IMR-90 (cell line): Measurements from ENCODE around the gene PTPN11. TPM values are rescaled to one million over a fixed set of nuclear protein-coding genes. Genes with fewer than 3 reads are reported as not detected.

Experiments
- ATAC-seq: fragments of 200-7000 bp; cut with Tn5 transposase; 2 replicates; pipeline ENCODE4 v1.9.1; 2020; ENCODE audit warnings: low read depth, mild to moderate bottlenecking, moderate library complexity
- BruUV-seq: library from RNA; stranded (reverse); fragments of 400-500 nt; replicated peaks from 2 replicates; lab custom pipeline; 2021; lab: Mats Ljungman, UMichigan
- CTCF ChIA-PET: fragments of 300-600 bp; formaldehyde crosslinking; extraction: SDS; loops from one replicate; lab custom pipeline; 2021; ENCODE audit warnings: antibody characterized with exemption; lab: Yijun Ruan, JAX
- POLR2A ChIA-PET: fragments of 300-600 bp; sonication (Branson Sonifier 250); formaldehyde crosslinking; loops from one replicate; lab custom pipeline; 2022; ENCODE audit warnings: antibody characterized with exemption; ENCODE audit not compliant: unreplicated experiment; lab: Charles Lee
- DNase-seq: peaks from one replicate; pipeline ENCODE4 v3.0.0; 2013
- H2AFZ ChIP-seq: replicated peaks from 2 replicates; pipeline ENCODE3; 2013; ENCODE audit warnings: low read length, mild to moderate bottlenecking; ENCODE audit not compliant: poor library complexity
- H2AK5ac ChIP-seq: 2 replicates; pipeline ENCODE4 v1.6.1; 2013; ENCODE audit warnings: low read depth, low read length, inconsistent platforms
- H2AK9ac ChIP-seq: replicated peaks from 2 replicates; pipeline ENCODE3; 2013; ENCODE audit warnings: mild to moderate bottlenecking, low read depth, low read length, moderate library complexity; ENCODE audit not compliant: poor library complexity
- H2BK120ac ChIP-seq: 2 replicates; pipeline ENCODE4 v1.6.1; 2013; ENCODE audit warnings: low read depth, low read length, inconsistent platforms
- H2BK15ac ChIP-seq: 3 replicates; pipeline ENCODE4 v1.6.1; 2013; ENCODE audit warnings: low read depth, low read length, inconsistent platforms
- H2BK20ac ChIP-seq: 2 replicates; pipeline ENCODE4 v1.6.1; 2013; ENCODE audit warnings: low read depth, mild to moderate bottlenecking, inconsistent platforms, low read length, moderate library complexity
- H2BK5ac ChIP-seq: 2 replicates; pipeline ENCODE4 v1.6.1; 2013; ENCODE audit warnings: mild to moderate bottlenecking, low read depth, low read length, inconsistent platforms; ENCODE audit not compliant: poor library complexity, severe bottlenecking
- H3K14ac ChIP-seq: replicated peaks from 2 replicates; pipeline ENCODE4 v1.6.1; 2013; ENCODE audit warnings: low read depth, low read length, inconsistent platforms
- H3K18ac ChIP-seq: 2 replicates; pipeline ENCODE4 v1.6.1; 2013; ENCODE audit warnings: low read depth, low read length, control low read depth
- H3K23ac ChIP-seq: 2 replicates; pipeline ENCODE4 v1.6.1; 2013; ENCODE audit warnings: low read depth, low read length, inconsistent platforms
- H3K27ac ChIP-seq: 2 replicates; pipeline ENCODE4 v1.5.1; 2013; ENCODE audit warnings: mild to moderate bottlenecking, control low read depth, low read length; ENCODE audit not compliant: insufficient read depth
- H3K27me3 ChIP-seq: 2 replicates; pipeline ENCODE4 v1.6.1; 2013; ENCODE audit warnings: low read length; ENCODE audit not compliant: control insufficient read depth, insufficient read depth
- H3K36me3 ChIP-seq: 2 replicates; pipeline ENCODE4 v1.6.1; 2013; ENCODE audit warnings: low read length, mixed read lengths; ENCODE audit not compliant: control insufficient read depth, insufficient read depth
- H3K4ac ChIP-seq: 2 replicates; pipeline ENCODE4 v1.6.1; 2013; ENCODE audit warnings: low read depth, low read length, inconsistent platforms
- H3K4me1 ChIP-seq: 2 replicates; pipeline ENCODE4 v1.6.1; 2013; ENCODE audit warnings: low read length, mixed read lengths; ENCODE audit not compliant: control insufficient read depth, insufficient read depth
- H3K4me2 ChIP-seq: 2 replicates; pipeline ENCODE4 v1.6.1; 2013; ENCODE audit warnings: low read depth, mild to moderate bottlenecking, control low read depth, low read length, moderate library complexity
- H3K4me3 ChIP-seq: 2 replicates; pipeline ENCODE4 v1.5.1; 2013; ENCODE audit warnings: low read depth, mild to moderate bottlenecking, control low read depth, low read length, moderate library complexity; ENCODE audit not compliant: insufficient read depth
- H3K56ac ChIP-seq: 2 replicates; pipeline ENCODE4 v1.6.1; 2013; ENCODE audit warnings: low read length, inconsistent platforms; ENCODE audit not compliant: insufficient read depth; ENCODE audit errors: extremely low read depth
- H3K79me1 ChIP-seq, 2 experiments: 2 replicates each; pipeline ENCODE4 v1.6.1; 2013; ENCODE audit warnings: low read length in 2 of 2, inconsistent platforms in 1 of 2, low read depth in 1 of 2
- H3K9ac ChIP-seq: 2 replicates; pipeline ENCODE4 v1.6.1; 2013; ENCODE audit warnings: low read depth, low read length, control low read depth
- H3K9me1 ChIP-seq: 2 replicates; pipeline ENCODE4 v1.6.1; 2013; ENCODE audit warnings: low read length, inconsistent platforms; ENCODE audit not compliant: insufficient read depth
- H3K9me3 ChIP-seq: 2 replicates; pipeline ENCODE4 v1.6.1; 2013; ENCODE audit warnings: low read length; ENCODE audit not compliant: control insufficient read depth, insufficient read depth
- H4K20me1 ChIP-seq: 2 replicates; pipeline ENCODE4 v1.6.1; 2013; ENCODE audit warnings: low read length, inconsistent platforms; ENCODE audit not compliant: insufficient read depth
- H4K5ac ChIP-seq: 2 replicates; pipeline ENCODE4 v1.6.1; 2013; ENCODE audit warnings: mild to moderate bottlenecking, low read depth, low read length, control low read depth
- H4K8ac ChIP-seq, 2 experiments: 2 replicates each; pipeline ENCODE4 v1.6.1; 2013; ENCODE audit warnings: low read depth in 2 of 2, low read length in 2 of 2, control low read depth in 1 of 2, inconsistent platforms in 1 of 2
- H4K91ac ChIP-seq: 2 replicates; pipeline ENCODE4 v1.6.1; 2013; ENCODE audit warnings: low read depth, low read length, inconsistent platforms; ENCODE audit not compliant: insufficient read depth
- BHLHE40 ChIP-seq: fragments of 150-350 bp; IDR thresholded peaks from 2 replicates; pipeline ENCODE4 v1.6.1; 2016; ENCODE audit warnings: mild to moderate bottlenecking, low read depth, low read length
- CEBPB ChIP-seq: IDR thresholded peaks from 2 replicates; pipeline ENCODE4 v1.6.1; 2012; ENCODE audit warnings: low read depth, low read length, improper control_type of control experiment
- CHD1 ChIP-seq: IDR thresholded peaks from 2 replicates; pipeline ENCODE4 v1.6.1; 2012; ENCODE audit warnings: low read depth, low read length, improper control_type of control experiment
- CTCF ChIP-seq: conservative IDR thresholded peaks from 2 replicates; pipeline ENCODE4 v1.5.1; 2012; ENCODE audit warnings: mild to moderate bottlenecking, low read depth, low read length, improper control_type of control experiment
- ELK1 ChIP-seq: fragments of 150-350 bp; IDR thresholded peaks from 2 replicates; pipeline ENCODE4 v1.6.1; 2016; ENCODE audit warnings: low read depth, mild to moderate bottlenecking, low read length, moderate library complexity, borderline replicate concordance
- FOS ChIP-seq: fragments of 150-350 bp; IDR thresholded peaks from 2 replicates; pipeline ENCODE4 v1.6.1; 2016; ENCODE audit warnings: low read depth, low read length
- MAFK ChIP-seq: IDR thresholded peaks from 2 replicates; pipeline ENCODE4 v1.6.1; 2012; ENCODE audit warnings: low read depth, low read length, improper control_type of control experiment
- MAZ ChIP-seq: IDR thresholded peaks from 2 replicates; pipeline ENCODE4 v1.6.1; 2012; ENCODE audit warnings: low read depth, mild to moderate bottlenecking, low read length, improper control_type of control experiment, moderate library complexity, borderline replicate concordance
- MXI1 ChIP-seq: IDR thresholded peaks from 2 replicates; pipeline ENCODE4 v1.6.1; 2012; ENCODE audit warnings: low read depth, mild to moderate bottlenecking, low read length, moderate library complexity, borderline replicate concordance
- NFE2L2 ChIP-seq: fragments of 150-350 bp; IDR thresholded peaks from 2 replicates; pipeline ENCODE4 v1.6.1; 2016; ENCODE audit warnings: low read depth, mild to moderate bottlenecking, low read length
- POLR2A ChIP-seq: IDR thresholded peaks from 2 replicates; pipeline ENCODE4 v1.6.1; 2012; ENCODE audit warnings: mild to moderate bottlenecking, low read depth, low read length
- RAD21 ChIP-seq: IDR thresholded peaks from 2 replicates; pipeline ENCODE4 v1.6.1; 2012; ENCODE audit warnings: low read length, improper control_type of control experiment
- RCOR1 ChIP-seq: IDR thresholded peaks from 2 replicates; pipeline ENCODE4 v1.6.1; 2012; ENCODE audit warnings: mild to moderate bottlenecking, low read length, improper control_type of control experiment; ENCODE audit not compliant: insufficient replicate concordance
- RFX5 ChIP-seq: IDR thresholded peaks from 2 replicates; pipeline ENCODE4 v1.8.0; 2012; ENCODE audit warnings: low read depth, mild to moderate bottlenecking, low read length, moderate library complexity
- SMC3 ChIP-seq: fragments of 150-350 bp; IDR thresholded peaks from 2 replicates; pipeline ENCODE4 v1.6.1; 2016; ENCODE audit warnings: low read depth, mild to moderate bottlenecking, antibody characterized with exemption, low read length, moderate library complexity
- USF2 ChIP-seq: fragments of 150-350 bp; IDR thresholded peaks from 2 replicates; pipeline ENCODE4 v1.6.1; 2017; ENCODE audit warnings: mild to moderate bottlenecking, antibody characterized with exemption, low read length, low read depth
- WGBS, 2 experiments: methylation state at CpG; one replicate each; pipeline versions ENCODE4 v1.1.5 to v1.1.7; 2013; ENCODE audit warnings: missing lambda C conversion rate in 2 of 2; ENCODE audit not compliant: insufficient read length in 1 of 2; ENCODE audit errors: extremely low coverage in 2 of 2; 5-methylcytosine and 5-hydroxymethylcytosine counted together
- dilution Hi-C: fragments of 300-500 bp; cut with HindIII; formaldehyde crosslinking; loops from one replicate; pipeline ENCODE4 v1.14.3; 2018; ENCODE audit warnings: low sequenced_read_pairs; ENCODE audit not compliant: unreplicated experiment
- in situ Hi-C: fragments of 300-500 bp; cut with MboI; formaldehyde crosslinking; loops from 3 replicates; pipeline ENCODE4 v1.14.3; 2019; ENCODE audit warnings: low sequenced_read_pairs, inconsistent platforms, mixed read lengths
- intact Hi-C: fragments of 100-400 bp; cut with micrococcal nuclease; formaldehyde crosslinking; loops from 2 replicates; pipeline ENCODE4 v1.10.0; 2022
- polyA plus RNA-seq, 3 experiments: library from polyadenylated mRNA; depleted of rRNA; stranded (reverse); fragments of >200 nt; gene quantifications; 2 replicates each; pipeline ENCODE4 v1.2.3, GENCODE V29; 2012; ENCODE audit warnings: low replicate concordance in 1 of 3
- total RNA-seq: library from RNA; depleted of rRNA; stranded (reverse); fragments of >200 nt; gene quantifications from 2 replicates; pipeline ENCODE4 v1.2.3, GENCODE V29; 2012

Gene PTPN11
- total and polyA plus RNA-seq, 2 of the 4 experiments (the other 2 are of a cell fraction) = 52.9 to 135 TPM

- H3K79me1 ChIP-seq = peaks cover 11 to 13% of the 10 kb centered on the region in 2 experiments
- TF ChIP-seq CEBPB (no peak), FOS (no peak), MXI1 (no peak), SMC3 (no peak), NFE2L2 (no peak), RFX5 (no peak), USF2 (no peak), ELK1 (no peak), POLR2A (no peak), MAFK (no peak), CTCF (no peak), MAZ (no peak), RCOR1 (no peak), RAD21 (no peak), BHLHE40 (no peak), CHD1 (no peak)
- peaks cover 37% of the 10 kb centered on the region for H3K36me3 ChIP-seq
- no peak overlapping the region for H3K9ac ChIP-seq
- H3K9me3 ChIP-seq = no peaks in the 10 kb centered on the region
- H3K27me3 ChIP-seq = no peaks in the 10 kb centered on the region
- no peak for ATAC-seq
- DNase-seq = no peak
- no peak overlapping the region for H4K8ac ChIP-seq
- no peak overlapping the region for H2BK120ac ChIP-seq
- H3K27ac ChIP-seq = no peak overlapping the region
- H3K9me1 ChIP-seq = no peaks in the 10 kb centered on the region
- H4K5ac ChIP-seq = no peak overlapping the region
- ChIA-PET POLR2A (no interaction called here), CTCF (no interaction called here)
- no peak overlapping the region for H2BK20ac ChIP-seq
- no peak overlapping the region for H2AK9ac ChIP-seq
- dilution Hi-C loops = no loop called here
- no peak overlapping the region for H4K91ac ChIP-seq
- intact Hi-C loops = no loop called here
- in situ Hi-C loops = no loop called here
- H2AK5ac ChIP-seq = no peak overlapping the region
- no peak overlapping the region for H2AFZ ChIP-seq
- no peak overlapping the region for H3K56ac ChIP-seq
- no peak overlapping the region for H3K14ac ChIP-seq
- H3K4me3 ChIP-seq = no peak overlapping the region
- H3K4ac ChIP-seq = no peak overlapping the region
- 0 out of 2 replicates have a peak, but pooled peaks cover 3% of the 10 kb centered on the region for H4K20me1 ChIP-seq
- no peak overlapping the region for H3K18ac ChIP-seq
- 100% methylated on average over 2 of the region's 7 CpGs; no CpG with 5 or more reads in 1 of the 2 experiments for WGBS, 2 experiments
- H3K4me2 ChIP-seq = no peak overlapping the region
- H3K4me1 ChIP-seq = no peaks in the 10 kb centered on the region
- no peak overlapping the region for H3K23ac ChIP-seq
- no peak overlapping the region for H2BK15ac ChIP-seq
- no peak overlapping the region for H2BK5ac ChIP-seq
- BruUV-seq = no TSS peak
Measured at GRCh38 chr12:112456029-112456428, 37.3 kb downstream of the PTPN11 start.
